ENCODE measurements around the gene GET3. TPM values are rescaled to one million over a fixed set of nuclear protein-coding genes. Genes with fewer than 3 reads are reported as not detected.
A peak's percentile ranks its signal among the peaks of the same experiment; 100 is the strongest.

The GET3 gene
- total and polyA plus RNA-seq, 2 of the 4 experiments (the other 2 are of a cell fraction), result 129 to 152 TPM

DNA sequence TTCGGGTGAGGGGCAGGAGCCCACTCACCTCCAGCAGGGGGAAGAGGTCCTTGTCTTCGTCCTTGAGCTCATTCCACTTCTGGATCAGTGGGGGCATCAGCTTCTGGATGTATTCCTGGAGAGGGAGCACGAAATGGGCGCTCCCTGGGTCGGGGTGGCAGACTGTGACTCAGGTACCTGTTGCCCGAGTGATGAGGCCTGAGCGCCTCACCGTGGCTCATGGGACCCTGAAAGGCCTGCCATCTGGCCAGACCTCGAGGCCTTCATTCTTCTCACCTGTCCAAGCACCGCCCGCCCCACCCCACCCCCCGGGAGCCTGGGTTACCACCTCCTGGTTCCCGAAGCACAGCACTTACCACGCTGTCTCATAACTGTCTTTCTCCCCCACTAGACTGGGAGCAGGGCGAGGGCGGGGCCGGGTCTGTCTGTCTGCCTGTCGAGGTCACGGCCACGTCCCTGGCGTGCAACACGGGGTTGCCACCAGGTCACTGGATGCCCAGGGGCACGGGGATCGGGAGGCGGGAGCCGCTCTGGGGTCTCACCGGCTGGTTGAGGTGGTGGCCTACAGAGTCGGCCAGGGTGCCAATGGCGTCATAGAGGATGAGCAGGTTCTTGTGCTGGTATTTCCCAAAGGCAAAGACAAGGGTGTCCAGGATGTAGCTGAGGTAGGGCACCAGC, 31.5 kb upstream of the GET3 start:
- Histone ChIP-seq H3K4me2 (ENCODE audit: low read depth, low read length) (no peak overlapping the region), H3K4me3 (ENCODE audit: insufficient read depth, low read depth, low read length) (no peak overlapping the region), H2AK5ac (ENCODE audit: low read depth, low read length) (no peak overlapping the region), H2BK20ac (ENCODE audit: low read depth, low read length) (no peak overlapping the region), H3K27ac (ENCODE audit: insufficient read depth, low read length) (no peak overlapping the region), H3K4ac (ENCODE audit: low read depth, low read length) (no peak overlapping the region), H4K20me1 (ENCODE audit: insufficient read depth, low read length) (peaks cover 14% of the 10 kb centered on the region), H2AFZ (replicated peaks; ENCODE audit: low read length, poor library complexity) (no peak overlapping the region), H3K4me1 (ENCODE audit: control insufficient read depth, insufficient read depth, low read length) (no peaks in the 10 kb centered on the region), H3K9ac (ENCODE audit: low read depth, low read length) (no peak overlapping the region), H3K56ac (ENCODE audit: extremely low read depth, insufficient read depth, low read length) (no peak overlapping the region), H3K9me3 (ENCODE audit: control insufficient read depth, insufficient read depth, low read length) (no peaks in the 10 kb centered on the region), H2BK120ac (ENCODE audit: low read depth, low read length) (no peak overlapping the region), H3K18ac (ENCODE audit: low read depth, low read length) (no peak overlapping the region), H3K23ac (ENCODE audit: low read depth, low read length) (no peak overlapping the region), H2AK9ac (replicated peaks; ENCODE audit: low read depth, low read length, poor library complexity) (no peak overlapping the region), H2BK5ac (ENCODE audit: low read depth, low read length, poor library complexity, severe bottlenecking) (no peak overlapping the region), H2BK15ac (ENCODE audit: low read depth, low read length) (no peak overlapping the region), H4K8ac (ENCODE audit: low read depth in 2 of 2, low read length in 2 of 2) (no peak overlapping the region), H3K27me3 (ENCODE audit: control insufficient read depth, insufficient read depth, low read length) (no peaks in the 10 kb centered on the region), H3K14ac (replicated peaks; ENCODE audit: low read depth, low read length) (no peak overlapping the region), H3K36me3 (ENCODE audit: control insufficient read depth, insufficient read depth, low read length) (peaks cover 78% of the 10 kb centered on the region), H4K5ac (ENCODE audit: low read depth, low read length) (no peak overlapping the region), H3K9me1 (ENCODE audit: insufficient read depth, low read length) (no peaks in the 10 kb centered on the region), H3K79me1 (ENCODE audit: low read depth in 1 of 2, low read length in 2 of 2) (peaks cover 12 to 28% of the 10 kb centered on the region in 2 experiments), H4K91ac (ENCODE audit: insufficient read depth, low read depth, low read length) (no peak overlapping the region)
- POLR2A ChIA-PET (ENCODE audit: unreplicated experiment), result no interaction called here
- ATAC-seq (ENCODE audit: low read depth) (no peak), DNase-seq (no peak)
- TSS peak; percentile 35 for BruUV-seq (replicated peaks)
- CTCF ChIA-PET, result no interaction called here
- WGBS, 2 experiments (ENCODE audit: extremely low coverage in 2 of 2, insufficient read length in 1 of 2), result 95% methylated on average over 18 of the region's 29 CpGs; no CpG with 5 or more reads in 1 of the 2 experiments
- TF ChIP-seq CHD1 (IDR thresholded peaks at IDR 0.05; ENCODE audit: low read depth, low read length) (no peak), NFE2L2 (IDR thresholded peaks at IDR 0.05; ENCODE audit: low read depth, low read length) (no peak), RFX5 (IDR thresholded peaks at IDR 0.05; ENCODE audit: low read depth, low read length) (no peak), RAD21 (IDR thresholded peaks at IDR 0.05; ENCODE audit: low read length) (no peak), SMC3 (IDR thresholded peaks at IDR 0.05; ENCODE audit: low read depth, low read length) (no peak), CEBPB (IDR thresholded peaks at IDR 0.05; ENCODE audit: low read depth, low read length) (no peak), RCOR1 (IDR thresholded peaks at IDR 0.05; ENCODE audit: insufficient replicate concordance, low read length) (no peak), BHLHE40 (IDR thresholded peaks at IDR 0.05; ENCODE audit: low read depth, low read length) (no peak), FOS (IDR thresholded peaks at IDR 0.05; ENCODE audit: low read depth, low read length) (no peak), POLR2A (IDR thresholded peaks at IDR 0.05; ENCODE audit: low read depth, low read length) (no peak), MAFK (IDR thresholded peaks at IDR 0.05; ENCODE audit: low read depth, low read length) (no peak), MAZ (IDR thresholded peaks at IDR 0.05; ENCODE audit: borderline replicate concordance, low read depth, low read length) (no peak), MXI1 (IDR thresholded peaks at IDR 0.05; ENCODE audit: borderline replicate concordance, low read depth, low read length) (no peak)
- TF ChIP-seq, protein P1, sequence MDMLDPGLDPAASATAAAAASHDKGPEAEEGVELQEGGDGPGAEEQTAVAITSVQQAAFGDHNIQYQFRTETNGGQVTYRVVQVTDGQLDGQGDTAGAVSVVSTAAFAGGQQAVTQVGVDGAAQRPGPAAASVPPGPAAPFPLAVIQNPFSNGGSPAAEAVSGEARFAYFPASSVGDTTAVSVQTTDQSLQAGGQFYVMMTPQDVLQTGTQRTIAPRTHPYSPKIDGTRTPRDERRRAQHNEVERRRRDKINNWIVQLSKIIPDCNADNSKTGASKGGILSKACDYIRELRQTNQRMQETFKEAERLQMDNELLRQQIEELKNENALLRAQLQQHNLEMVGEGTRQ (IDR thresholded peaks at IDR 0.05; ENCODE audit: low read depth, low read length), result no peak
- TF ChIP-seq, protein P2, sequence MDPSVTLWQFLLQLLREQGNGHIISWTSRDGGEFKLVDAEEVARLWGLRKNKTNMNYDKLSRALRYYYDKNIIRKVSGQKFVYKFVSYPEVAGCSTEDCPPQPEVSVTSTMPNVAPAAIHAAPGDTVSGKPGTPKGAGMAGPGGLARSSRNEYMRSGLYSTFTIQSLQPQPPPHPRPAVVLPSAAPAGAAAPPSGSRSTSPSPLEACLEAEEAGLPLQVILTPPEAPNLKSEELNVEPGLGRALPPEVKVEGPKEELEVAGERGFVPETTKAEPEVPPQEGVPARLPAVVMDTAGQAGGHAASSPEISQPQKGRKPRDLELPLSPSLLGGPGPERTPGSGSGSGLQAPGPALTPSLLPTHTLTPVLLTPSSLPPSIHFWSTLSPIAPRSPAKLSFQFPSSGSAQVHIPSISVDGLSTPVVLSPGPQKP (IDR thresholded peaks at IDR 0.05; ENCODE audit: borderline replicate concordance, low read depth, low read length), result no peak
- TF ChIP-seq, protein P3, sequence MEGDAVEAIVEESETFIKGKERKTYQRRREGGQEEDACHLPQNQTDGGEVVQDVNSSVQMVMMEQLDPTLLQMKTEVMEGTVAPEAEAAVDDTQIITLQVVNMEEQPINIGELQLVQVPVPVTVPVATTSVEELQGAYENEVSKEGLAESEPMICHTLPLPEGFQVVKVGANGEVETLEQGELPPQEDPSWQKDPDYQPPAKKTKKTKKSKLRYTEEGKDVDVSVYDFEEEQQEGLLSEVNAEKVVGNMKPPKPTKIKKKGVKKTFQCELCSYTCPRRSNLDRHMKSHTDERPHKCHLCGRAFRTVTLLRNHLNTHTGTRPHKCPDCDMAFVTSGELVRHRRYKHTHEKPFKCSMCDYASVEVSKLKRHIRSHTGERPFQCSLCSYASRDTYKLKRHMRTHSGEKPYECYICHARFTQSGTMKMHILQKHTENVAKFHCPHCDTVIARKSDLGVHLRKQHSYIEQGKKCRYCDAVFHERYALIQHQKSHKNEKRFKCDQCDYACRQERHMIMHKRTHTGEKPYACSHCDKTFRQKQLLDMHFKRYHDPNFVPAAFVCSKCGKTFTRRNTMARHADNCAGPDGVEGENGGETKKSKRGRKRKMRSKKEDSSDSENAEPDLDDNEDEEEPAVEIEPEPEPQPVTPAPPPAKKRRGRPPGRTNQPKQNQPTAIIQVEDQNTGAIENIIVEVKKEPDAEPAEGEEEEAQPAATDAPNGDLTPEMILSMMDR (conservative IDR thresholded peaks at IDR 0.05; ENCODE audit: low read depth, low read length), result no peak
- in situ Hi-C loops (cut with MboI; ENCODE audit: low sequenced_read_pairs) (no loop called here), dilution Hi-C loops (cut with HindIII; ENCODE audit: low sequenced_read_pairs, unreplicated experiment) (no loop called here), intact Hi-C loops (cut with micrococcal nuclease) (no loop called here)
